Upper lobe of right lung (tissue), 1 donor: ENCODE data around the gene CES1. TPM values are rescaled to one million over a fixed set of nuclear protein-coding genes. Genes with fewer than 3 reads are reported as not detected.
A peak's percentile ranks its signal among the peaks of the same experiment; 100 is the strongest.
"Not testable (repeated sequence)": the region's sequence is repeated elsewhere in the genome, so short reads cannot be mapped to it uniquely, and the experiment has no call there.

ENCODE experiments used
- ATAC-seq: fragments of 200-7000 bp; cut with Tn5 transposase; one replicate; pipeline ENCODE4 v1.9.1; 2020; ENCODE audit warnings: mild to moderate bottlenecking, moderate library complexity
- DNase-seq: peaks from one replicate; pipeline ENCODE4 v3.0.0-alpha.2; 2020
- H3K27ac ChIP-seq: fragments of 200-600 bp; one replicate; pipeline ENCODE4 v1.8.0; 2022
- H3K27me3 ChIP-seq: fragments of 200-600 bp; one replicate; pipeline ENCODE4 v1.8.0; 2022; ENCODE audit warnings: mild to moderate bottlenecking
- H3K36me3 ChIP-seq: fragments of 200-600 bp; one replicate; pipeline ENCODE4 v1.8.0; 2022
- H3K4me1 ChIP-seq: fragments of 200-600 bp; one replicate; pipeline ENCODE4 v1.8.0; 2022
- H3K4me3 ChIP-seq: fragments of 200-600 bp; one replicate; pipeline ENCODE4 v1.8.0; 2022; ENCODE audit warnings: mild to moderate bottlenecking
- H3K9me3 ChIP-seq: fragments of 200-600 bp; one replicate; pipeline ENCODE4 v1.8.0; 2022
- intact Hi-C: fragments of 100-400 bp; cut with DNase I; formaldehyde crosslinking; loops from one replicate; pipeline ENCODE4 v1.11.0; 2022
- total RNA-seq: library from RNA; stranded (reverse); fragmentation: NEBNext Ultra II Directional; extraction: Animal tissue kit (Norgen Biotek cat#: 25700); gene quantifications from one replicate; pipeline ENCODE4 v1.2.1, GENCODE V29; 2021
- TF ChIP-seq, protein P1 (sequence below): fragments of 200-600 bp; IDR thresholded peaks from one replicate; pipeline ENCODE4 v1.8.0; 2022; ENCODE audit warnings: antibody characterized with exemption
- donor health status: DM: no; HTN: yes; CAD: no; lungs with severe emphysema.

Gene CES1
- total RNA-seq, 1 donor from 2014 or later = 293 TPM

DNA sequence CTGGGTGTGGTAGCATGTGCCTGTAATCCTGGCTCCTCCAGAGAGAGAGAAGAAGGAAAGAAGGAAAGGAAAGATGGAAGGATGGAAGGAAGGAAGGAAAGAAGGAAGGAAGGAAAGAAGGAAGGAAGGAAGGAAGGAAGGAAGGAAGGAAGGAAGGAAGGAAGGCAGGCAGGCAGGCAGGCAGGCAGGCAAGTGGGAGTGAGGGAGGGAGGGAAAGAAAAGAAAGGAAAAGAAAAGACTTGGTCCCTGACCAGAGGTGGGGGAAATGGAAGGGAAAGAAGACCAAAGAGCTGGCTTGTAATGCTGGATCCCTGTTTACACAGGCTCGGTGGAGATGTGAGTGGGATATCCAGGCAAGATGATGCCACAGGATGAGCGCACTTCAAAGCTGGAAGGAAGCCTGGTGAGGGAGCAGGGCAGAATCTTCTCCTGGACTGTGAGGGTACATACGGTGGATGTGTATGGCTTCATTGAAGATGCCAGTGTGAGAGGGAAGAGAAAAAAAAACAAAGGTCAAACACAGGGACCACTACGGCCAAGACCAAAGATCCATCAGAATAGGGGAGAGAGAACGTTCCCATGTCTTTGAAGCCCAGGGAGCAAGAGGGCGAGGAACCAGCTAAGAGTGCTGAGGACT lies 2.1 kb downstream of the CES1 start:
- intact Hi-C loops = no loop called here

DNA sequence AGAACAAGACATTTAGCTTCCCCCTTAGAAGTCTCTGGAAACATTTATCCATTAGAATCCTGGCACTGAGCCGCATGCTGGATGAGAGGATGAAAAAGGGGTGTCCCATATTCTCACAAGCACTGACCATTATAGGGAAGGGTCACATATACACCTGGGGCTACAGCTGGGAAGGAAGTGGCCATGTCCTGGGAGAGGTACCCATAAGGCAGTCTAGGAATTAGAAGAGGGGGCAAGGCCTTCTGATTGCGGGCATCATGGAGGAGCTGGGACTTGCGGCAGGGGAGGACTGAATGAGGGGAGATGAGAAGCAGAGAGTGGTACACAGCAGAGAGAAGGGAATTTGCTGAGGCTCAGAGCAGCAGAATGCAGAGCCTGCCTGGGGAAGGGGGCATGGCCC lies 3.7 kb downstream of the CES1 start:
- intact Hi-C loops, H3K27me3 ChIP-seq, H3K27ac ChIP-seq, H3K9me3 ChIP-seq, ATAC-seq, H3K4me3 ChIP-seq, DNase-seq, H3K4me1 ChIP-seq: not testable (repeated sequence)
- H3K36me3 ChIP-seq = peaks cover 13% of the 10 kb centered on the region

More for the DNA sequence above, 2.1 kb downstream of the CES1 start:
- H3K27ac ChIP-seq = no peak overlapping the region
- H3K4me1 ChIP-seq = peaks cover 16% of the 10 kb centered on the region
- TF ChIP-seq, protein P1, sequence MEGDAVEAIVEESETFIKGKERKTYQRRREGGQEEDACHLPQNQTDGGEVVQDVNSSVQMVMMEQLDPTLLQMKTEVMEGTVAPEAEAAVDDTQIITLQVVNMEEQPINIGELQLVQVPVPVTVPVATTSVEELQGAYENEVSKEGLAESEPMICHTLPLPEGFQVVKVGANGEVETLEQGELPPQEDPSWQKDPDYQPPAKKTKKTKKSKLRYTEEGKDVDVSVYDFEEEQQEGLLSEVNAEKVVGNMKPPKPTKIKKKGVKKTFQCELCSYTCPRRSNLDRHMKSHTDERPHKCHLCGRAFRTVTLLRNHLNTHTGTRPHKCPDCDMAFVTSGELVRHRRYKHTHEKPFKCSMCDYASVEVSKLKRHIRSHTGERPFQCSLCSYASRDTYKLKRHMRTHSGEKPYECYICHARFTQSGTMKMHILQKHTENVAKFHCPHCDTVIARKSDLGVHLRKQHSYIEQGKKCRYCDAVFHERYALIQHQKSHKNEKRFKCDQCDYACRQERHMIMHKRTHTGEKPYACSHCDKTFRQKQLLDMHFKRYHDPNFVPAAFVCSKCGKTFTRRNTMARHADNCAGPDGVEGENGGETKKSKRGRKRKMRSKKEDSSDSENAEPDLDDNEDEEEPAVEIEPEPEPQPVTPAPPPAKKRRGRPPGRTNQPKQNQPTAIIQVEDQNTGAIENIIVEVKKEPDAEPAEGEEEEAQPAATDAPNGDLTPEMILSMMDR = no peak
- H3K27me3 ChIP-seq = no peaks in the 10 kb centered on the region
- no peak overlapping the region for H3K4me3 ChIP-seq
- DNase-seq (no peak), ATAC-seq (no peak)
- no peaks in the 10 kb centered on the region for H3K36me3 ChIP-seq
- no peaks in the 10 kb centered on the region for H3K9me3 ChIP-seq

DNA sequence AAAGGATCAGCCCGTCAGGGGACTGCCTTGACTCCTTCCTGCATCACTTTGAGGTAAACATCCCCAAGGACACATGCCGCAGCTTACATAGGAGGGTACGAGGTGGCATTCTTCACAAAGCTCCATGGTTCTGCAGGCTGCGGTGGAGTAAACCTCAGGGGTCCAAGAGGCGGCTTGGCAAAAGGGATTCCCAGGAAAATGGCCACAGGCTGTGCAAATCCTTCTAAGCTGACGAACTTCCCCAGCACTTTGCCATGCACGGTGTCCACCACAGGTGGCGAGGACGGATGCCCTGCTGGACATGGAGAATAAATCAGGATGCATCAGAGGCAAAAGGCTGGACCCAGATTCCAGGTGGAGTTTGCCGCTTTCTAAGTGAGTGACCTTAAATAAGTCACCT lies 4.2 kb downstream of the CES1 start:
- intact Hi-C loops = no loop called here
- no peak overlapping the region for H3K27ac ChIP-seq
- no peak for ATAC-seq

DNA sequence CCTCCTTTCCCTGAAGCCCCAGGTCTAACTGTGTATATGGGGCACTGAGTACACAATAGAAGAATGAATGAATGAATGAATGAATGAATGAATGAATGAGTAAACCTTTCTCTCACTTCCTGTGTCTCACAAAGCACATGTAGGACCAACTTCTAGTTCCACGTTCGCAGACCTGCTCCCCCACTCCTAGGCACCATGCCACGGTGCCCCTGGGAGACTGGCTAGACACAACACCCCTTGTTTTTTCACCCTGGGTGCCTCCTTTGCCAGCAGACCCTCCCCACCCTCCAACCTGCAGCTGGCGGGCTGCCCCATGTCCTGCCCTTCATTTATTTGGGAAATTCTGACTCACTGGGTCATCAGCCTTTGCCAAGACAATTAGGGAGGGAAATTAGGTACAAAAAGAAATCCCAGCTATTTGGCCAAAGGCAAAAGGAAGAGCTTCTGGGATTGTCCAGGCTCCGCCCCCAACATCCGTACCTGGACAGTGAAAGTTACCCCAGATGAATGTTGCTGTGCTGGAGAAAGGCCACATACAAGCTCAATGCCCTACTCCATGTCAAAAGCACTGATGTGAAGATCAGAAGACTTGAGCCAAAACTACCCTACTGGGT lies 7.7 kb downstream of the CES1 start:
- H3K4me1 ChIP-seq = no peaks in the 10 kb centered on the region
- DNase-seq = no peak
- ATAC-seq = no peak
- no peak overlapping the region for H3K27ac ChIP-seq
- no peak overlapping the region for H3K4me3 ChIP-seq
- TF ChIP-seq, protein P1 = no peak
- no peaks in the 10 kb centered on the region for H3K9me3 ChIP-seq
- intact Hi-C loops = no loop called here
- H3K27me3 ChIP-seq = no peaks in the 10 kb centered on the region
- peaks cover 25% of the 10 kb centered on the region for H3K36me3 ChIP-seq

More for the DNA sequence above, 4.2 kb downstream of the CES1 start:
- Histone ChIP-seq H3K4me1 (peaks cover 3% of the 10 kb centered on the region), H3K27me3 (no peaks in the 10 kb centered on the region), H3K9me3 (no peaks in the 10 kb centered on the region), H3K4me3 (no peak overlapping the region), H3K36me3 (peaks cover 13% of the 10 kb centered on the region)
- TF ChIP-seq, protein P1 = no peak
- no peak for DNase-seq

DNA sequence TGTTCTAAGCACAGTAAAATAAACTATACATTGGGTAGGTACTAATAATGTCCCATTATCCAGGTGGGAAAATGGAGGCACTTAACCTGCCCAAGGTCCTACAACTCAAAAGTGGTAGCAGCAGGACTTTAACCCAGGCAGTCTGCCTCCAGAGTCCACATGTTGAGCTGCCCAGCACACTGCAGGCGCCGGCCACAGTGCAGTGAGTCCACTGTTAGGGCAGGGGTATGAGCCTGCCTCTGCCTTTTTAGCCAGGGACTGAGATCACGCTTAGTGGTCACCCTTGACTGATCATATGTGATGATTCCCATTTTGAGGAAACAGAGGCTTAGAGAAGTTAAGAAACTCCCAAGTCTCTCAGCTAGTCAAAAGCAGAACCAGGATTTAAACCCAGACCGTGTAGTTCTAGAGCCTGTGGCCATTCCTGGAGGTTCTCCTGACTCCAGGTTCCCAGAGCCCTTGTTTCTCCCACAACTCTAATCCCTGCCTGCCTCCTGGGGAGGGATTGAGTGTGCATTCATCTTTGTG lies 8.4 kb downstream of the CES1 start:
- ATAC-seq (peak; percentile 30), DNase-seq (no peak)

DNA sequence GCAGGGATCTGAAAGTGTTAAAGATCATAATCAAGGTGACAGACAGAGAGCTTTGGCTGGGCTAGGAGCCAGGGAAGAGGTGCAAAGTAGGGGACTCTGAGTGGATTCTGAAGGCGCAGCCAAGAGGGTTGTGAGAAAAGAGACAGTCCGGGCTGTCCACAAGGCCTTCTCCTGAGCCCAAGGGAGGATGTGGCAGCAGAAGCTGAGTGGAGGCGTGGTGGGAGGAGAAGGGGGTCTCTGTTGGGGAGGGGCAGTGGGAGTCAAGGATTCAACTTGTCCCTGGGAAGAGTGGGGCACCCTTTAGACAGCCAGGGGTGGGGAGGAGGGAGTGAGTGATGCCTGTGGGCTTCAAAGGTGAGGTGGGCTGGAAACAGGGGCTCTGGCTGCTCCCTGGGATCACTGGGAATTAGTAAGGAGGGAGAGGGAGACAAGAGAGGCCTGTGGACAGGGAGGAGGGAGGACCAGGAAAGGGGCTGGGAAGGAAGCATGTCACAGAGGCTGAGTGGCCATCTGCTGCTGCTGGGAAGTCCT lies 10.6 kb downstream of the CES1 start:
- no peaks in the 10 kb centered on the region for H3K27me3 ChIP-seq
- TF ChIP-seq, protein P1 = no peak
- no peak for DNase-seq
- intact Hi-C loops = no loop called here
- no peaks in the 10 kb centered on the region for H3K4me1 ChIP-seq
- H3K9me3 ChIP-seq = no peaks in the 10 kb centered on the region
- H3K4me3 ChIP-seq = no peak overlapping the region
- H3K27ac ChIP-seq = no peak overlapping the region
- H3K36me3 ChIP-seq = peaks cover 25% of the 10 kb centered on the region
- ATAC-seq = no peak

More for the DNA sequence above, 8.4 kb downstream of the CES1 start:
- no peak overlapping the region for H3K27ac ChIP-seq
- H3K4me3 ChIP-seq = no peak overlapping the region
- no peaks in the 10 kb centered on the region for H3K4me1 ChIP-seq
- TF ChIP-seq, protein P1 = no peak
- intact Hi-C loops = no loop called here
- no peaks in the 10 kb centered on the region for H3K9me3 ChIP-seq
- peaks cover 25% of the 10 kb centered on the region for H3K36me3 ChIP-seq
- H3K27me3 ChIP-seq = no peaks in the 10 kb centered on the region
